Measurements from ENCODE around the gene PLXNA4.

DNA sequence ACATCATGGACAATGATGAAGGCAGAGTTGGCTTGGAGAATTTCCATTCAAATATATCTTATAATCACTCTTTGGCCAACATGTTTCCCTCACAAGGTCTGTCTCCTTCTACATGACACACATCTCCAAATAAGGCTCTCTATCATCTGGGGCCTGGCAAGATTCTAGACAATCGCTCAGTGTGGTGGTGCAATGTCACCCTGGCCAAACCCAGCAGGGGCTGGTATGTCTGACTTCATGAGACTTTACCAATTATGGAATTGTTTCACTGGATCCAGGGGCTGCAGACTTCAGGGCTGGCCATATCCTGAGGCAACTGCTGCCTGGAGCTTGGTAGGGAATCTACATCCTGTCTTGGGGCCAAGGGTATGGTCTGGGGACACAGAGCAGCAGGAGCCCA, 319.0 kb downstream of the PLXNA4 start:
- TF ChIP-seq, protein P1, sequence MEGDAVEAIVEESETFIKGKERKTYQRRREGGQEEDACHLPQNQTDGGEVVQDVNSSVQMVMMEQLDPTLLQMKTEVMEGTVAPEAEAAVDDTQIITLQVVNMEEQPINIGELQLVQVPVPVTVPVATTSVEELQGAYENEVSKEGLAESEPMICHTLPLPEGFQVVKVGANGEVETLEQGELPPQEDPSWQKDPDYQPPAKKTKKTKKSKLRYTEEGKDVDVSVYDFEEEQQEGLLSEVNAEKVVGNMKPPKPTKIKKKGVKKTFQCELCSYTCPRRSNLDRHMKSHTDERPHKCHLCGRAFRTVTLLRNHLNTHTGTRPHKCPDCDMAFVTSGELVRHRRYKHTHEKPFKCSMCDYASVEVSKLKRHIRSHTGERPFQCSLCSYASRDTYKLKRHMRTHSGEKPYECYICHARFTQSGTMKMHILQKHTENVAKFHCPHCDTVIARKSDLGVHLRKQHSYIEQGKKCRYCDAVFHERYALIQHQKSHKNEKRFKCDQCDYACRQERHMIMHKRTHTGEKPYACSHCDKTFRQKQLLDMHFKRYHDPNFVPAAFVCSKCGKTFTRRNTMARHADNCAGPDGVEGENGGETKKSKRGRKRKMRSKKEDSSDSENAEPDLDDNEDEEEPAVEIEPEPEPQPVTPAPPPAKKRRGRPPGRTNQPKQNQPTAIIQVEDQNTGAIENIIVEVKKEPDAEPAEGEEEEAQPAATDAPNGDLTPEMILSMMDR (IDR thresholded peaks at IDR 0.05) = no peak
- no peak for TF ChIP-seq EZH2 (IDR thresholded peaks at IDR 0.05; ENCODE audit: borderline replicate concordance, insufficient read depth, low read depth, low read length, poor library complexity, severe bottlenecking)

All from B cell (primary cell).